Breast epithelium (tissue), 3 donors: ENCODE measurements around the gene LRRC61.

ENCODE experiments used
- CTCF ChIP-seq, 3 donors: fragments of 450-650 bp; IDR thresholded peaks; one replicate each; pipeline ENCODE4 v1.5.1; 2016 to 2017; ENCODE audit warnings: antibody characterized with exemption in 3 of 3, mild to moderate bottlenecking in 3 of 3, moderate library complexity in 3 of 3
- POLR2A ChIP-seq: fragments of 450-650 bp; IDR thresholded peaks from one replicate; pipeline ENCODE4 v1.6.1; 2016; ENCODE audit warnings: antibody characterized with exemption, mild to moderate bottlenecking, moderate library complexity
- POLR2AphosphoS5 ChIP-seq, 3 donors: sonication (generic); formaldehyde crosslinking; IDR thresholded peaks; one replicate each; pipeline ENCODE4 v1.6.1; 2017; ENCODE audit warnings: antibody characterized with exemption in 3 of 3

- TF ChIP-seq POLR2A (no peak), CTCF (IDR thresholded peaks at IDR 0.05) (peak in 2 of 3 donors; percentile 30 to 34), POLR2AphosphoS5 (IDR thresholded peaks at IDR 0.05) (peak in 2 of 3 donors; percentile 20 to 56)
Measured at GRCh38 chr7:150322833-150323681, at the start of gene LRRC61, which contains the start of gene ACTR3C.
